NT2/D1 (cell line): Measurements from ENCODE around the gene COL9A3.

Experiments
- SUZ12 ChIP-seq: IDR thresholded peaks from 2 replicates; pipeline ENCODE4 v1.6.1; 2011; ENCODE audit not compliant: insufficient read length, insufficient read depth; ENCODE audit errors: extremely low read depth
- YY1 ChIP-seq: IDR thresholded peaks from 2 replicates; pipeline ENCODE4 v1.6.1; 2011; ENCODE audit not compliant: insufficient read length, insufficient read depth
- ZNF274 ChIP-seq: IDR thresholded peaks from 2 replicates; pipeline ENCODE4 v1.6.1; 2011; ENCODE audit warnings: mild to moderate bottlenecking, low read depth, low read length

DNA sequence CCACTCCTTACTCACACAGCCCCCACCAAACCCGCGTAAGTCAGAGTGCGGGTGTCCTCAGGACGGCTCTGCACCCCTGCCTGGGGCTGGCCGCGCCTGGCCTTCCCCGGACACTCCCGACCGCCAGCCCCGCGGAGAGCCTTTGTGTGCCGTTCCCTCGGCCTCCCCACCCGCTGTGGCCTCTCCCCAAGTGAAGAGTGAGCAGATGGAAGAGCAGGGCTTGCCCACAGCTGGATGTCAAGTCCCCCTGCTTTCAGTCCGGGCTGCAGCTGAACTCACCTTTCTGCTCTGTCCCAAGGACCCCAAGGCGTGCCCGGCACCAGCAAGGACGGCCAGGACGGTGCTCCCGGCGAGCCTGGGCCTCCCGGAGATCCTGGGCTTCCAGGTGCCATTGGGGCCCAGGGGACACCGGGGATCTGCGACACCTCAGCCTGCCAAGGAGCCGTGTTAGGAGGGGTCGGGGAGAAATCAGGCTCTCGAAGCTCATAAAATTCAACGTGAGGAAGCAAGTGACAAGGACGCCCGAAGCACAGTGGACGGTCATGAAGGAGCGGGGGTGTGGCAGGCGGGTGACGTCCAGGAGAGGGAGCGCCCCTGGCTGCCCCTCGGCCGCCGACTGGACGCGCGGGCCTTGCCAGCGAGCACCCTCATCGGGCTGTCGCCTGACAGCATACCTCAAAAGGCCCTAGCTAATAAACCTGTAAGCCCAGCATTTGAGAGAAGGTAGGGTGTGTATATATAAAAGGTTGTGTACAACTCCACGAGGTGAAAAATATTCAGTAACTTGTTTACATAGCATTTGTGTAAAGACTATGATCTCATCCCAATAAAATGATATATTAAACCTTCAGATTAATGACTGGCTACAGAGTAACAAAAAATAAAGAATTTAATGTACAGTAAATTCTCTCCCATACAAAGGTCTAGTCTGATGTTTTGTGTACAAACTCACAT, 23.7 kb downstream of the COL9A3 start:
- TF ChIP-seq YY1 (no peak), SUZ12 (no peak), ZNF274 (no peak)
